ENCODE results near the gene DUSP8. TPM values are rescaled to one million over a fixed set of nuclear protein-coding genes. Genes with fewer than 3 reads are reported as not detected.
A peak's percentile ranks its signal among the peaks of the same experiment; 100 is the strongest.

Gene DUSP8
- total RNA-seq, 4 donors from 2014 or later, result 13.3 to 31.8 (median 19.8) TPM

DNA sequence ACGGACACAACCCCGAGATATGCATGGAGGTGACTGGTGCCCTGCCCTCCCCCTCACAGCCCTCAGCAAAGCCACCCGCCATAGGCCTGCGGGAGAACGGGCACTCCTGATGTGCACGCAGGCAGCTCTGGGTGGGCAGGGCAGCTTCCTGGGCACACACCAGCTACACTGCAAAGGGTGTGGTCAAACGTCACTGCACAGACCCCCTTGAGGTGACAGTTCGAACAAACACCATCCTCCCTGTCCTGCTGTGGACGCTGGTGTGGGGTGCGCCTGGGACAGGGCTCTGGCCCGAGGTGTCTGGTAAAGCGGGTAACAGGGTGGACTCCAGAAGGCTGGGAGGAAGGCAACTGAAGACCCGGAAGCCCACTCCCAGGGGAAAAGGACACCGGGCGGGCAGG lies 63.6 kb downstream of the DUSP8 start:
- peak overlapping the region in 1 of 4 donors; percentile 17 for H3K27ac ChIP-seq
- intact Hi-C loops (cut with DNase I; ENCODE audit: low total_unique reads) (no loop called here), in situ Hi-C loops (cut with MboI; ENCODE audit: low pct_ligation_motif_present in 1 of 4, low pct_unique_long_range_greater_than_20kb in 1 of 4, low sequenced_read_pairs in 3 of 4) (loop anchor here in 3 of 4 donors (25.0 kb wide), 3 partner anchors 221 to 621 kb away; partner anchors contain the start of gene MUC5B (in 2 of the 3))

DNA sequence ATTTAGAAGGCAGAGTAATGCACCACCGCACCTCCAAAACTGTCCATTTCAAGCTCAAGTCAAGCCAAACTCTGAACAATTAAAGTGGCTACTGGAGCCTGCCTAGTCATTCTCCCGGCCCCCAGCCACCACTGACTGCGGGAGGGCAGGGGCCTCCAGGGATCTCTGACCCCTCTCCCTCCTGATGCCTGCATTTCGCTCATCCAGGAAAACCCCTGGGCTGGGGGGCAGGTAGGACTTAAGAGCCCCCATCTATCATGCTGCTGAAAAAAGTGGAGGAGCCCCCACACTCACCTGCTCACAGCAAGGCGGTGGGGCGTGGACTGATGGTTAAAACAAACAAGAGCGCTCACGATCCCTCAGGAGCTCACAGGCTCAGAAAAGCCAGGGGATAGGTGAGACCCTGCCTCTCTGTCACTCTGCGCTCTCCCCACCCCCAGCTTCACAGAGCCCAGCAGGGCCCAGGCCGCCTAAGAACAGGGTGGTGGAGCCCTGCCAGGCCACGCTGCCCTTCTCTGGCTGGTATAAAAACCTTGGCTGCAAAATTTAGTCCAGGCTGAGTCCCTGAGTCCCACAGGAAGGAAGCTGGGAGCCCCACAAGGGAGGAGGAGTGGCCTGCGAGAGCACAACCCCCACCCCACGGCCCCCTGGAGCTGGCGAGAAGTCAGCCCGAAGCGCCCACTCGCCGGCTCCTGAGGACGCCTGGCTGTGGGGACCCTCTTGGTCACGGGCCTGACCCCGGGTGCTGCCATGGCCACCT lies 64.5 kb downstream of the DUSP8 start:
- in situ Hi-C loops (cut with MboI; ENCODE audit: low pct_ligation_motif_present in 1 of 4, low pct_unique_long_range_greater_than_20kb in 1 of 4, low sequenced_read_pairs in 3 of 4), result loop anchor here in 3 of 4 donors (25.0 kb wide), 3 partner anchors 220 to 620 kb away; partner anchors contain the start of gene MUC5B (in 2 of the 3)
- TF ChIP-seq POLR2A (IDR thresholded peaks at IDR 0.05), result no peak
- TF ChIP-seq EP300 (IDR thresholded peaks at IDR 0.05; ENCODE audit: low read depth), result no peak
- TF ChIP-seq, protein P1, sequence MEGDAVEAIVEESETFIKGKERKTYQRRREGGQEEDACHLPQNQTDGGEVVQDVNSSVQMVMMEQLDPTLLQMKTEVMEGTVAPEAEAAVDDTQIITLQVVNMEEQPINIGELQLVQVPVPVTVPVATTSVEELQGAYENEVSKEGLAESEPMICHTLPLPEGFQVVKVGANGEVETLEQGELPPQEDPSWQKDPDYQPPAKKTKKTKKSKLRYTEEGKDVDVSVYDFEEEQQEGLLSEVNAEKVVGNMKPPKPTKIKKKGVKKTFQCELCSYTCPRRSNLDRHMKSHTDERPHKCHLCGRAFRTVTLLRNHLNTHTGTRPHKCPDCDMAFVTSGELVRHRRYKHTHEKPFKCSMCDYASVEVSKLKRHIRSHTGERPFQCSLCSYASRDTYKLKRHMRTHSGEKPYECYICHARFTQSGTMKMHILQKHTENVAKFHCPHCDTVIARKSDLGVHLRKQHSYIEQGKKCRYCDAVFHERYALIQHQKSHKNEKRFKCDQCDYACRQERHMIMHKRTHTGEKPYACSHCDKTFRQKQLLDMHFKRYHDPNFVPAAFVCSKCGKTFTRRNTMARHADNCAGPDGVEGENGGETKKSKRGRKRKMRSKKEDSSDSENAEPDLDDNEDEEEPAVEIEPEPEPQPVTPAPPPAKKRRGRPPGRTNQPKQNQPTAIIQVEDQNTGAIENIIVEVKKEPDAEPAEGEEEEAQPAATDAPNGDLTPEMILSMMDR (IDR thresholded peaks at IDR 0.05), result no peak
- TF ChIP-seq POLR2AphosphoS5 (IDR thresholded peaks at IDR 0.05), result no peak
- WGBS, 2 donors (ENCODE audit: low coverage in 1 of 2), result 75% methylated on average over 20 of the region's 21 CpGs; no CpG with 5 or more reads in 1 of the 2 donors

More for the DNA sequence above, 63.6 kb downstream of the DUSP8 start:
- Histone ChIP-seq H3K9me3 (no peaks in the 10 kb centered on the region), H3K27me3 (no peaks in the 10 kb centered on the region), H3K4me1 (peaks cover 13 to 45% (median 15%) of the 10 kb centered on the region in 4 donors), H3K36me3 (no peaks in the 10 kb centered on the region), H3K4me3 (no peak overlapping the region)
- DNase-seq, result no peak
- 72% methylated on average over 10 of the region's 15 CpGs; no CpG with 5 or more reads in 1 of the 2 donors for WGBS, 2 donors (ENCODE audit: low coverage in 1 of 2)
- TF ChIP-seq EP300 (IDR thresholded peaks at IDR 0.05; ENCODE audit: low read depth), result no peak
- TF ChIP-seq, protein P1 (IDR thresholded peaks at IDR 0.05), result no peak
- TF ChIP-seq POLR2AphosphoS5 (IDR thresholded peaks at IDR 0.05), result no peak
- TF ChIP-seq POLR2A (IDR thresholded peaks at IDR 0.05), result no peak

DNA sequence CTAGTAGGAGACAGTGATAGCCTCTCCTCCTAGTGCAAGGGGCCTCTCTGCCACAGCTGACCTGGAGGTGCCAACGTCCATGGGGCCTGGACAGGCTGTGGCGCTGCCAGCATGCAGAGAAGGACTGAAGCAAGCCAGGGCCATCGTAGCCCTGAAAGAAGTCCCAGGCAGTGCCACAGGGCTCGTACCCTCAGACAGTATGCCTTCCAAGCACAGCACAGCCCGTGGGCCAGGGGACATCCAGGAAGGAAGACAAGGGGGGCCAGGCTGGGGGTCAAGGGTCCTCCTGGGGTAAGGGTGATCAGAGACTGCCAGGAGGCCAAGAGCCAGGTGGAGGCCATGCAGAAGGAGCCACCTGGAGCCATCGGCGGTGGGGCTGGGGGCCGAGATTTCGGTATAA lies 65.1 kb downstream of the DUSP8 start:
- H3K9me3 ChIP-seq, result no peaks in the 10 kb centered on the region
- 88% methylated on average over 9 of the region's 9 CpGs; no CpG with 5 or more reads in 1 of the 2 donors for WGBS, 2 donors (ENCODE audit: low coverage in 1 of 2)
- TF ChIP-seq EP300 (IDR thresholded peaks at IDR 0.05; ENCODE audit: low read depth) (no peak), POLR2AphosphoS5 (IDR thresholded peaks at IDR 0.05) (no peak), POLR2A (IDR thresholded peaks at IDR 0.05) (no peak)
- TF ChIP-seq, protein P1 (IDR thresholded peaks at IDR 0.05), result no peak
- H3K27me3 ChIP-seq, result no peaks in the 10 kb centered on the region
- in situ Hi-C loops (cut with MboI; ENCODE audit: low pct_ligation_motif_present in 1 of 4, low pct_unique_long_range_greater_than_20kb in 1 of 4, low sequenced_read_pairs in 3 of 4) (loop anchor here in 3 of 4 donors (25.0 kb wide), 3 partner anchors 220 to 620 kb away; partner anchors contain the start of gene MUC5B (in 2 of the 3)), intact Hi-C loops (cut with DNase I; ENCODE audit: low total_unique reads) (no loop called here)
- no peak for DNase-seq
- no peaks in the 10 kb centered on the region for H3K36me3 ChIP-seq
- H3K27ac ChIP-seq, result peak overlapping the region in 2 of 4 donors; percentile 9 to 25
- peaks cover 16 to 49% (median 27%) of the 10 kb centered on the region in 4 donors for H3K4me1 ChIP-seq
- no peak overlapping the region for H3K4me3 ChIP-seq

More for the DNA sequence above, 64.5 kb downstream of the DUSP8 start:
- DNase-seq, result no peak
- no peaks in the 10 kb centered on the region for H3K27me3 ChIP-seq
- peak overlapping the region in 3 of 4 donors; percentile 9 to 25 (median 21) for H3K27ac ChIP-seq
- no peaks in the 10 kb centered on the region for H3K36me3 ChIP-seq
- peaks cover 16 to 49% (median 22%) of the 10 kb centered on the region in 4 donors for H3K4me1 ChIP-seq
- intact Hi-C loops (cut with DNase I; ENCODE audit: low total_unique reads), result no loop called here
- no peaks in the 10 kb centered on the region for H3K9me3 ChIP-seq
- no peak overlapping the region for H3K4me3 ChIP-seq

DNA sequence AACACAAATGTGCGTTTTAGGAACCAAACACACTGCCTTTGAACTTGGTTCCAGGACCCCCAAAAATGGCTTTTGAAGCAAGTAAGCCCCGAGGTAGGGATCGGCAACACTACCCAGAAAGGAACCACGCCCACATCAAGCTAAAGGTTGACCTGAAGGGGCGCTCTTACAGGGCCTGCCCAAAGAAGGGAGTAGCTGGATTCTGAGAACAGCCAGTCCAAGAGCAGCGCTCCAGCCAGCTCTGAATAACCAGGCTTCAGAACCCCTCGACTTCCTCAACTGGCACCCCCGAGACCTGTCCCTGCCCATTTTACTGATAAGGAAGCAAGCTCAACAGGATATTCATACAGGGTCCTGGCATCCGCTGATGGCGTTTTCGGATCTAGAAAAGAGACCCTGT lies 66.6 kb downstream of the DUSP8 start:
- H3K27ac ChIP-seq, result no peak overlapping the region
- no peaks in the 10 kb centered on the region for H3K36me3 ChIP-seq
- no peak overlapping the region for H3K4me3 ChIP-seq
- 88 to 92% methylated on average over 5 to 11 of the region's 11 CpGs for WGBS, 2 donors (ENCODE audit: low coverage in 1 of 2)
- no peaks in the 10 kb centered on the region for H3K27me3 ChIP-seq
- in situ Hi-C loops (cut with MboI; ENCODE audit: low pct_ligation_motif_present in 1 of 4, low pct_unique_long_range_greater_than_20kb in 1 of 4, low sequenced_read_pairs in 3 of 4), result loop anchor here in 3 of 4 donors (25.0 kb wide), 3 partner anchors 218 to 618 kb away; partner anchors contain the start of gene MUC5B (in 2 of the 3)
- TF ChIP-seq EP300 (IDR thresholded peaks at IDR 0.05; ENCODE audit: low read depth) (no peak), POLR2A (IDR thresholded peaks at IDR 0.05) (no peak), POLR2AphosphoS5 (IDR thresholded peaks at IDR 0.05) (no peak)
- TF ChIP-seq, protein P1 (IDR thresholded peaks at IDR 0.05), result no peak
- H3K9me3 ChIP-seq, result no peaks in the 10 kb centered on the region
- intact Hi-C loops (cut with DNase I; ENCODE audit: low total_unique reads), result no loop called here
- peaks cover 16 to 49% (median 27%) of the 10 kb centered on the region in 4 donors for H3K4me1 ChIP-seq
- no peak for DNase-seq
